Ovary (tissue), 3 donors: ENCODE results near the gene GSG1L.

ENCODE experiments used
- CTCF ChIP-seq, 3 donors: fragments of 450-650 bp in 2 of 3; fragments of 200-600 bp in 1 of 3; IDR thresholded peaks; one replicate each; pipeline versions ENCODE4 v1.5.1 to v1.8.0; 2016 to 2022; ENCODE audit warnings: antibody characterized with exemption in 3 of 3, mild to moderate bottlenecking in 1 of 3
- EP300 ChIP-seq: sonication (generic); formaldehyde crosslinking; IDR thresholded peaks from one replicate; pipeline ENCODE4 v1.6.1; 2017; ENCODE audit warnings: antibody characterized with exemption
- POLR2A ChIP-seq: fragments of 450-650 bp; IDR thresholded peaks from one replicate; pipeline ENCODE4 v1.6.1; 2017; ENCODE audit warnings: antibody characterized with exemption, mild to moderate bottlenecking, moderate library complexity
- donor health status: DM: no; HTN: no; CAD: no.

- TF ChIP-seq EP300 = no peak
- no peak for TF ChIP-seq CTCF (IDR thresholded peaks at IDR 0.05)
- TF ChIP-seq POLR2A = no peak
Measured at GRCh38 chr16:28098959-28099945, 35.7 kb upstream of the GSG1L start.
